HAP-1 (cell line): ENCODE data around the gene PFKFB2.

Experiments
- DNase-seq, 2 experiments: peaks; one replicate each; pipeline ENCODE4 v3.0.0-alpha.2; 2016 to 2020; ENCODE audit warnings: low spot score in 2 of 2
- H3K27me3 ChIP-seq: fragments of 250-450 bp; sonication (Bioruptor Pico); 2 replicates; pipeline ENCODE4 v1.5.1; 2020; ENCODE audit warnings: low read depth, mild to moderate bottlenecking, moderate library complexity
- H3K36me3 ChIP-seq: fragments of 250-450 bp; sonication (Bioruptor Pico); replicated peaks from 2 replicates; pipeline ENCODE4 v1.5.1; 2020; ENCODE audit warnings: mild to moderate bottlenecking
- H3K4me1 ChIP-seq: fragments of 250-450 bp; sonication (Bioruptor Pico); 2 replicates; pipeline ENCODE4 v1.5.1; 2020; ENCODE audit warnings: mild to moderate bottlenecking
- H3K4me3 ChIP-seq: fragments of 250-450 bp; sonication (Bioruptor Pico); 2 replicates; pipeline ENCODE4 v1.5.1; 2020; ENCODE audit warnings: mild to moderate bottlenecking, moderate library complexity
- H3K9me3 ChIP-seq: fragments of 250-450 bp; sonication (Bioruptor Pico); 2 replicates; pipeline ENCODE4 v1.5.1; 2020; ENCODE audit warnings: mild to moderate bottlenecking, moderate library complexity
- in situ Hi-C: fragments of 300-500 bp; cut with MboI; formaldehyde crosslinking; loops from 3 replicates; pipeline ENCODE4 v1.14.3; 2020; ENCODE audit warnings: low sequenced_read_pairs, inconsistent platforms, mixed read lengths

The PFKFB2 gene

DNA sequence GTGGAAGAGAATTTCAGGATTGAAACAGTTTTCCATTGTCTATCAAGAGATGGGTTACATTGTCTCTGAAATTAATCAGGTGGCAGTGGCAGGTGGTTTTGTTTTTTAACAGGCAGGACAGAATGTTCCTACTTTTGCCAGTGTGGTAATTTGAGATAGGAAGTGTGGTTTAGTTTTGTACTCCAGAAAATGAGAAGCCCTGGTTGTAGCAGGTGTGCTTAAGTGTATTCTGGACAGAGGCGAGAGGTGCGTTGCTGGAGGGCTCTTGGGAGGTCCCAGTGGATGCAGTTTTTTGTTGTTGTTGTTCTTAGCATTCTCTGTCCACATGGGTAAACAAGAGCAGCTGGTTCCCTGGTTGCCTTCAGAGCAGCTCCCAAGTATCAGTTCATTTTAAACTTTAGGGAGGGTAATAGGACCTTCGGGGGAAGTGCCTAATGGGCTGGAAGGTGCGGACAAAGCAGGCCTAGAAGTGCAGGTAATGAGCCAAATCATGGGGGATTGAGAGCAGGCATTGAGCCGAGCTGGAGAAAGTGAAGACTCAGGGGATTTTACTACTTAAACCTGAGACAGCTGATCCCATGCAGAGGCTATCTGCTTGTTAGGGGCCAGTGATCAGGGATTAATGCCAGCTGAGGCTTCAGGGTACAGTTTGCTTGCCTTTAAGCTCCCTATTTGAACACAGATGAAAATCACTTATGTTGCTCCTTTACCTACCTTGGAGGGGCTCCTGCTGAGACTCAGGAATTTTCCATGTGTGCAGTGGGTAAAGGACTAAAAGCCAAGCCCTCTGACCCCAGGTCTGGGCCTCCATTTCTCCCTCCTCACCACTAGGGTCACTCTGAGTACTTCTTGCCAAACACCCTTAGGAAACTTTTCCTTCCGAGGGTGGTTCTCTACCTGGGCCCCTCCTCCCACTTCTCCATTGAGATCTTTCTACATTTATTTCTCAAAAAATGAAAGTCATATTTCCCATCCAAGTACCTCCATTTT is 6.1 kb downstream of the PFKFB2 start:
- Histone ChIP-seq H3K9me3 (no peaks in the 10 kb centered on the region), H3K4me1 (no peaks in the 10 kb centered on the region), H3K36me3 (no peaks in the 10 kb centered on the region), H3K27me3 (no peaks in the 10 kb centered on the region), H3K4me3 (no peak overlapping the region)
- in situ Hi-C loops: no loop called here
- no peak for DNase-seq

DNA sequence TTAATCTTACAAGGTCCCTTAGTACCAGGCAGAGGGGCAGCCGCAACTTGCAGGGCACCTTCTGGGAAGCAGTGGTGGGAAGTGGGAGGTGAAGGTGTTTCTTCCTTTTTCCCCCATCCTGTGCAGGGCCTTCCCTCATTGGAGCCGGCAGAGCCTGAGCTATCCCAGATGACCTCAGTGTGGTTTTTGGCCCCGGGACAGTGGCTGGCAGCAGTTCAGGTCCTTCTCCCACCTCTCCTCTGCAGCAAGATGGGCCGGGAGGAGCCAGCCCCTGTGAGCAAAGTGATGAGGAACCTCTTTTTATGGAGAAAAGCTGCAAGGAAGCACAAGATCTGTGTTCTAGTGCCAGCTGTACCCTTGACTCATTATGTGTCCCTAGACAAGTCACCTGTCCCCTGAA is 6.8 kb downstream of the PFKFB2 start:
- Histone ChIP-seq H3K36me3 (no peaks in the 10 kb centered on the region), H3K4me3 (no peak overlapping the region), H3K27me3 (no peaks in the 10 kb centered on the region), H3K4me1 (no peaks in the 10 kb centered on the region), H3K9me3 (no peaks in the 10 kb centered on the region)
- no peak for DNase-seq
- in situ Hi-C loops: no loop called here

DNA sequence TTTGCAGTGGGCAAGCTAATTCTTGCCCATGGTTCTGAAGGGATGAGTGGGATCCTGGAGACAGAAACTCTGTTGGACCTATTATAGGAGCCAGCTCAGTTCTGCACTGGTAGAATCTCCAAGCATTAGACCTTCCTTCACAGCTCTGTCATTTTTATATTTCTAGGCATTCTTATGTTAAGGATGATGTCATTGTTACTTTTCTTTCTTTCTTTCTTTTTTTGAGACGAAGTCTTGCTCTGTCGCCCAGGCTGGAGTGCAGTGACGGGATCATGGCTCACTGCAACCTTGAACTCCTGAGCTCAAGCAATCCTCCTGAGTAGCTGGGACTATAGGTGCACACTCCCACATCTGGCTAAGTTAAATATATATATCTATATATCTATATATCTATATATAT is 7.5 kb downstream of the PFKFB2 start:
- H3K4me1 ChIP-seq: no peaks in the 10 kb centered on the region
- H3K4me3 ChIP-seq: no peak overlapping the region
- H3K27me3 ChIP-seq: no peaks in the 10 kb centered on the region
- no peaks in the 10 kb centered on the region for H3K9me3 ChIP-seq
- no peak for DNase-seq
- no peaks in the 10 kb centered on the region for H3K36me3 ChIP-seq
- in situ Hi-C loops: no loop called here

DNA sequence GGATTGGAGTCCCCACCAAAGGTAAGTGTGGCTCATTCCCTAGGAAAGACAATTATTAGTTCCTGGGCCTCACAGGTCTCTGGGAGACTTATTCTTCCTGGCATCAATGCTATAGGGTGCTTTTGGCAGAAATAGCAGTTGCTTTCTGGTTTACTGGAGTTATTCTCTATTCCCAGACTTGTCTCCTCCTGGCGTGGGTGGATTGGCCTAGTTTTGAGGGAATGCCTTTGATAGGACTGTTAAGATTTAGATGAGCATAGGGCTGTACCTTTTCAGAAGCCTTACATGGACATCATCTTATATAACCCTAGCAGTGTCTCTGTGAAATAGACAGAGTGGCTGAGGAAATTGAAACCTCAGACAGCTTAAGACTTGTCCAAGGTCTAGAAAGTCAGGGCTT is 9.0 kb downstream of the PFKFB2 start:
- in situ Hi-C loops: no loop called here
- Histone ChIP-seq H3K9me3 (no peaks in the 10 kb centered on the region), H3K4me3 (no peak overlapping the region), H3K27me3 (no peaks in the 10 kb centered on the region), H3K36me3 (no peaks in the 10 kb centered on the region), H3K4me1 (no peaks in the 10 kb centered on the region)
- DNase-seq: no peak

DNA sequence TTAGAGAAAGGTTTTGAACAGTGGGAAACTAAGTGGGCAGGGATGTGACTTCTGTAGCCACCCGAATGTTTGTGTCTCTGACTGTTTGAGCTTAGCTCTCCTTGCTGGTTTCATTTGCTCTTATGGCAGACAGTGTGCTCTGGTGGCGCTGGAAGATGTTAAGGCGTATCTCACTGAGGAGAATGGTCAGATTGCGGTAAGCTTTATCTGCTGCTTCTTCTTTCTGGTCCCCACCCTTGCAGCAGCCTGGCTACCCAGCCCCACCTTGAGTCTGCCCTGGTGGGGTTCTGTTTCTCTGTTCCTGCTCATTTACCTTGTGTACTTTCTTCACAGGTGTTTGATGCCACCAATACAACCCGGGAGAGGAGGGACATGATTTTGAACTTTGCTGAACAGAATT is 9.9 kb downstream of the PFKFB2 start:
- in situ Hi-C loops: no loop called here
- no peaks in the 10 kb centered on the region for H3K27me3 ChIP-seq
- no peak for DNase-seq
- H3K36me3 ChIP-seq: no peaks in the 10 kb centered on the region
- H3K4me1 ChIP-seq: no peaks in the 10 kb centered on the region
- H3K4me3 ChIP-seq: no peak overlapping the region
- H3K9me3 ChIP-seq: no peaks in the 10 kb centered on the region

DNA sequence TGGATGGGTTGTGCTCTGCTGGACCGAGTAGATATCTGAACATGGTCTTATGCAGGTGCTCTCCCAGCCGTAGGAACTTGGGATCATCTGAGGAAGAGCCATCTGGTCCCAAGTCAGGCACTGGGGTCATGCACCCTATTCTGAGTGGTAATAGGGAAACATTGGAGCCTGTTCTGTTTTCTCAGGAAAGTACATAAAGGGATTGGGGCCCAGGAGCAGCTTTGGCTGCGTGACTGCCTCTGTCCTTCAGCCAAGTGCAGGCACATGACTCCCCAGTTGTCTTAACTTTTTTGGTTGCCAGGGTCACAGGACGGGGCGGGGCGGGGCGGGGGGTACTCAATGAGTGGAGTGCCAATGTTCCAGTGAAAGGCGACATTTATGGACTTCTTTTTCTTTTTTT is 11.5 kb downstream of the PFKFB2 start:
- no peak overlapping the region for H3K4me3 ChIP-seq
- no peaks in the 10 kb centered on the region for H3K27me3 ChIP-seq
- no peaks in the 10 kb centered on the region for H3K4me1 ChIP-seq
- H3K9me3 ChIP-seq: no peaks in the 10 kb centered on the region
- no peaks in the 10 kb centered on the region for H3K36me3 ChIP-seq
- in situ Hi-C loops: no loop called here
- DNase-seq: no peak

DNA sequence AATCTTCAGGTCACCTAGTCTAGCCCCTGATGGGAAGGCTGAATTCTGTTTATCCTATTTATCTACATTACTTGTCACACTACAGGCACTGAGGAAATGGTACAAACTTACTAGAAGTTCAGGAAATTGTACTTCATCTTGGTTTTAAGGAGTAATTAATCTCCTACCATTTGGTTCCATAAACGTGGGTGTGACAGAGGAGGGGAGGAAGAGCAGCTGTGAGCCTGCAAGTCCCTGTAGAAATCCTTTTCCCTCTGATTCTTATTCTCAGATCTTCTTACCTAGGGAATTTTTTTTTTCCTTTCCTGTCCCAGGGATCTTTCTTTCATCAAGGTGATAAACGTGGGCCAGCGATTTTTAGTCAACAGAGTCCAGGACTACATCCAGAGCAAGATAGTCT is 14.1 kb downstream of the PFKFB2 start:
- Histone ChIP-seq H3K36me3 (no peaks in the 10 kb centered on the region), H3K9me3 (no peaks in the 10 kb centered on the region), H3K4me3 (no peak overlapping the region), H3K4me1 (no peaks in the 10 kb centered on the region), H3K27me3 (no peaks in the 10 kb centered on the region)
- in situ Hi-C loops: no loop called here
- no peak for DNase-seq

DNA sequence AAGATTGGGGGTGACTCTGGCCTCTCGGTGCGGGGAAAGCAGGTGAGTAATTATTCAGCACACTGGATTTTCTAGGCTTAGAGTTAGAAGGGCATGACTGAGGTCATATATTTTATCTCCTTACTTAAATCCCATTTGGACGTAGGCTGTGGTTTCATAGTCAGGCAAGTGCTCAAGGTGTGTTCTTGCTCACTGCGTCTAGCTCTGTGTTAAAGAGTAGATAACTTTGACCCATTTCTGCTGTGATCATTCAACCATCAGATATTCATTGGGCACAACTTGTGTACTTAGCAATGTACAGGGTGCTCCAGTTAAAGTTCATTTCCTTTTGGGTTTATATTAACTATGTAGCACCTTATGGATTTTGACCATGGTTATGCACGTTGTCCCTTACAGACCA is 14.6 kb downstream of the PFKFB2 start:
- no peak for DNase-seq
- no peaks in the 10 kb centered on the region for H3K9me3 ChIP-seq
- in situ Hi-C loops: no loop called here
- H3K27me3 ChIP-seq: no peaks in the 10 kb centered on the region
- no peak overlapping the region for H3K4me3 ChIP-seq
- H3K4me1 ChIP-seq: no peaks in the 10 kb centered on the region
- H3K36me3 ChIP-seq: no peaks in the 10 kb centered on the region

DNA sequence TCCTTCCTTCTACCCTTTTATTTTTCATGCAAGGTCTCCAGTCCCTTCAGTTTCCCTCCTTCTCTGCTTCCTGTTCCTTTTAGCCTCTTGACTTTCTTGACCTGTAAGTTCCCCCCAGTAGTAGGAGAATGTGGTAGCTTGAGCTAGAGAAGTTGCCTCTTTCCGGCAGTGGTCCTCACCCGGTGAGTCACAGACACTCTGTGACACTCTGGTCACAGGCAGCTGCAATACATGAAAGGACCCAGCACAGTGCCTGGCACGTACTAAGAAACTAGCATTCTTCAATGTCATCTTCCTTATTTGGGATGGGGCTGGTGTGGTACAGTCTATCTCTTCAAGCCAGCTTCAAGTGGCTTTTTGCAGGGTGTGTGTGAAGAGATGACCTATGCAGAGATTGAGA is 16.0 kb downstream of the PFKFB2 start:
- no peak overlapping the region for H3K4me3 ChIP-seq
- no peaks in the 10 kb centered on the region for H3K4me1 ChIP-seq
- no peaks in the 10 kb centered on the region for H3K27me3 ChIP-seq
- H3K9me3 ChIP-seq: no peaks in the 10 kb centered on the region
- in situ Hi-C loops: no loop called here
- H3K36me3 ChIP-seq: no peaks in the 10 kb centered on the region
- DNase-seq: no peak

DNA sequence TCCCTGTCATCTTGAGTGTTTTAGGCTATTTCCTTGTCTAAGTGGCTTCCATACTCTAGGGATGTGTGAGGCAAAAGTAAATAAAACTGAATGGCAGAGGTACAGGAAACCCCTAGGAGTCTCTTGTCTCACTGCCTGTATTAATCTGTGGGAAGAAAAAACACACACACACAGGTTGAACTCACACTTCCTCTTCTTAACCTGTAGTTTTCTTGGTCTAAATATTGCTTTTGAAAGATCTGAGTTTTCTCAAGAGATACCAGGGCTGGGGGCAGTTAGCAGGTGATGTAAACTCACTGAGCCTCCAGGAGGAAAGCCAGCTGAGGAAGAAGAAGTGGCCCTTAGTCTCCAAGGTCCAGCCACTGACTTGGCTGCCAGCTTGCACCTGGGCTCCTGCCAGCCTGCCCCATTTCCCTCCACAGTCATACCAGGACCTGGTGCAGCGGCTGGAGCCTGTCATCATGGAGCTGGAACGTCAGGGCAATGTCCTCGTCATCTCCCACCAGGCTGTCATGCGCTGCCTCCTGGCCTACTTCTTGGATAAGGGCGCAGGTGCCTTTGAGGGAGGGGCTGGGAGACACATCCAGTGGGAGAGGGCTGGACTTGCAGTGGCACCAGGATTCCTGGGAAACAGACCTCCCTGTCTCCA is 16.9 kb downstream of the PFKFB2 start:
- H3K27me3 ChIP-seq: no peaks in the 10 kb centered on the region
- no peaks in the 10 kb centered on the region for H3K36me3 ChIP-seq
- no peaks in the 10 kb centered on the region for H3K4me1 ChIP-seq
- H3K9me3 ChIP-seq: no peaks in the 10 kb centered on the region
- H3K4me3 ChIP-seq: no peak overlapping the region
- DNase-seq: no peak
- in situ Hi-C loops: no loop called here

DNA sequence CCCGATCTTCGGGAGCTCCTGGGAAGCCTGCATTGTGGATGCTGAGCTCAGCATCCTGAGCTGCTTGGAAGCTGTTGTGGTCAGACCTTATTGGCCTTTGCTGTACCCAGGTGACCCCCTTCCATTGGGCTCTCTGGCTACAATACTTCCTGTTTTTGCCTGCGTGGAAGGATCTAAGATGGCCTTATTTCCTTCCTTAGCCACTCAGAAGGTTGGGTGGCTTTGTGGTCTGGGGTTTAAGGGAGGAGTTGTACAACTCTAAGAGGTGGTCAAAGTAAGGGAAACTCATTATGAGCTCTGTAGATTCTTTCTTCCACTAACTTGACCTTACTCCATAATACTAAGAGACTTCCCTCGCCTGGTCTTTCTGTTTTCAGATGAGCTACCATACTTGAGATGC is 17.7 kb downstream of the PFKFB2 start:
- Histone ChIP-seq H3K9me3 (no peaks in the 10 kb centered on the region), H3K4me3 (no peak overlapping the region), H3K27me3 (no peaks in the 10 kb centered on the region), H3K36me3 (no peaks in the 10 kb centered on the region), H3K4me1 (peaks cover under 1% of the 10 kb centered on the region; the same call in 1 of the 2 replicates)
- in situ Hi-C loops: no loop called here
- DNase-seq: no peak

DNA sequence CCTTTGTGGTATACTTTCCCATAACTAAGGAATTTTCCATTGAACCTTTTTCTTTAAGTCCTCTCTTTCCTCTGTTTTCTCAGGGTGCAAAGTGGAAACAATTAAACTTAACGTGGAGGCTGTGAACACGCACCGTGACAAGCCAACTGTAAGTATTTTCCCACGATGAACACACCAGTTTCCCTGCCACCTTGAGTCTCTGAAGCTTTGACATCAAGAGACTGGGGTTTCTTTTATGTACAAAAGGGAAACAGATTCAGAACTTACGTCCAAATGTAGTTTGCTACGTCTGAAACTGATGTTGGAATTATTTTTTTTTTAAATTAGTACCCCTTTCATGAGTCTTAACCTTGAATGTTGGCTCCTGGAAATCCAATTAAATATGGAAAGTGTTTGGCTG is 18.4 kb downstream of the PFKFB2 start:
- no peak for DNase-seq
- H3K27me3 ChIP-seq: no peaks in the 10 kb centered on the region
- H3K4me1 ChIP-seq: peaks cover 3% of the 10 kb centered on the region; the same call in 1 of the 2 replicates
- H3K4me3 ChIP-seq: no peak overlapping the region
- H3K9me3 ChIP-seq: no peaks in the 10 kb centered on the region
- H3K36me3 ChIP-seq: no peaks in the 10 kb centered on the region
- in situ Hi-C loops: no loop called here

DNA sequence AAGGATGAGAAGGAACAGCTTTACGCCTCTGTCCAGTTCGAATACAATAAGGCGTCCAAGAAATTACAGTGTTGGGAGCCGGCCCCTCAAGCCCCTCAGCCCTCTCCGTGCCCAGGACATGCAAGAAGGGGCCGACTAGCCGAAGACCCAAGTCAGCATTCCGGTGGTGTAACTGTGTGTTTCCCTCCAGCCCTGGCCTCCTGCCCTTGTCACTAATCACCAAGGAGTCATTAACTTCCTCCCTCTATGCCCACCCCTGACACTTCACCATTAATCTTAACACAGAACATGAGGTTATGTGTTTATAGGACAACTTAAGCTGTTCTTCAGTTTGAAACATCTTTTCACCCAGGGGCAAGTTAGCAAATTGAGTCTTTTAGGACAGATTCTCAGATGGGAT is 19.2 kb downstream of the PFKFB2 start:
- peaks cover 3% of the 10 kb centered on the region; the same call in 1 of the 2 replicates for H3K4me1 ChIP-seq
- H3K27me3 ChIP-seq: no peaks in the 10 kb centered on the region
- no peaks in the 10 kb centered on the region for H3K9me3 ChIP-seq
- no peaks in the 10 kb centered on the region for H3K36me3 ChIP-seq
- DNase-seq: no peak
- in situ Hi-C loops: no loop called here
- H3K4me3 ChIP-seq: no peak overlapping the region
